ENCODE results near the gene PLXNB3. TPM values are rescaled to one million over a fixed set of nuclear protein-coding genes. Genes with fewer than 3 reads are reported as not detected.

PLXNB3 gene
- polyA plus RNA-seq, 3 donors: 1.0 to 2.0 (median 1.2) TPM

DNA sequence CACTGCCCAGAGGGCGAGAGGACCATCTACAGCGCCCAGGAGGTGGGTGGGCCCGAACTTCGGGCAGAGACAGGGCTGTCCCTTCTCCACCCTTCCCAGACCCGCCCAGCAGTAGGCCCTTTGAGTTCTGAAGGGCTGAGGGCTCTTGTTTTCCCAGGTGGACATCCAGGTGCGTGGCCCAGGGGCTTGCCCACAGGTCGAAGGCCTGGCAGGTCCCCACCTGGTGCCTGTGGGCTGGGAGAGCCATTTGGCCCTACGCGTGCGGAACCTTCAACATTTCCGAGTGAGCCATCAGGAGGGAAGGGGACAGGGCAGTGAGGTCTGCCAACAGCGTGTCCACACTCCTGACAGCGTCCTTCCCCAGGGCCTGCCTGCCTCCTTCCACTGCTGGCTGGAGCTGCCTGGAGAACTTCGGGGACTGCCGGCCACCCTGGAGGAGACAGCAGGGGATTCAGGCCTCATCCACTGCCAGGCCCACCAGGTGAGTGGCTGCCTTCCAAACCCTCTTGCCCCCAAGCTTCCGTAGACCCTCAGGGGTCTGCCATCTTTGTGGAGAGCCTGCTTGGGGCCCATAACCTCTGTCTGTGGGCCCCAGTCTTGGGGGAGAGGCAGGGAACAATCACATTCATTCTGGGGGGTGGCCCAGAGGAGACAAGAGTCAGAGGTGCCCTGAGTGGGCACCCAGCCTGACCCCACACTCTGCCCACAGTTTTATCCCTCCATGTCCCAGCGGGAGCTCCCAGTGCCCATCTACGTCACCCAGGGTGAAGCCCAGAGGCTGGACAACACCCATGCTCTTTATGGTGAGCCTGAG lies 6.8 kb downstream of the PLXNB3 start:
- no peak for DNase-seq (ENCODE audit: extremely low read depth in 1 of 11, low read depth in 9 of 11, low spot score in 4 of 11)

- DNase-seq (ENCODE audit: extremely low read depth in 1 of 11, low read depth in 9 of 11, low spot score in 4 of 11): no peak
These were observed 7.6 kb downstream of the PLXNB3 start for GRCh38 chrX:153771415-153772315.

- DNase-seq (ENCODE audit: extremely low read depth in 1 of 11, low read depth in 9 of 11, low spot score in 4 of 11): no peak
These were observed 8.5 kb downstream of the PLXNB3 start for GRCh38 chrX:153772316-153773217.

- DNase-seq (ENCODE audit: extremely low read depth in 1 of 11, low read depth in 9 of 11, low spot score in 4 of 11): no peak
These were observed 9.2 kb downstream of the PLXNB3 start for GRCh38 chrX:153773218-153773611.

DNA sequence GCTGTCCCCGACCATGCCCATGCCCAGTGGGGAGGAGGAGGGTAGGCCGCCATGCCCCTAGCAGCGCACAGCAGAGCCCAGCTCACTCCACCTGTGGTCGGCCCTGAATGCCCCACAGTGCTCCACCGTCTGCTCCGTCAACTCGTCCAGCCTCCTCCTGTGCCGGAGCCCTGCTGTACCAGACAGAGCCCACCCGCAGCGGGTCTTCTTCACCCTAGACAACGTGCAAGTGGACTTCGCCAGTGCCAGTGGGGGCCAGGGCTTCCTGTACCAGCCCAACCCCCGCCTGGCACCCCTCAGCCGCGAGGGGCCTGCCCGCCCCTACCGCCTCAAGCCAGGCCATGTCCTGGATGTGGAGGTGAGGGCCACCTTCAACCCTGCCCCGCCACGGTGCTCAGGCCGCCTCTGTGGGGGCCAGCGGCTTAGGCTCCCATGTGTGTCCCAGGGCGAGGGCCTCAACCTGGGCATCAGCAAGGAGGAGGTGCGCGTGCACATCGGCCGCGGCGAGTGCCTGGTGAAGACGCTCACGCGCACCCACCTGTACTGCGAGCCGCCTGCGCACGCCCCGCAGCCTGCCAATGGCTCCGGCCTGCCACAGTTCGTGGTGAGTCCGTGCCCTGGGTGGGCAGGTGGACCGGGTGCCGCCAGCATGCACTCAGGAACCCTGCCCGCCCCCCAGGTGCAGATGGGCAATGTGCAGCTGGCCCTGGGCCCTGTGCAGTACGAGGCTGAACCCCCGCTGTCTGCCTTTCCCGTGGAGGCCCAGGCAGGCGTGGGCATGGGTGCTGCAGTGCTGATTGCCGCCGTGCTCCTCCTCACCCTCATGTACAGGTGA lies 9.9 kb downstream of the PLXNB3 start:
- no peak for DNase-seq (ENCODE audit: extremely low read depth in 1 of 11, low read depth in 9 of 11, low spot score in 4 of 11)

DNA sequence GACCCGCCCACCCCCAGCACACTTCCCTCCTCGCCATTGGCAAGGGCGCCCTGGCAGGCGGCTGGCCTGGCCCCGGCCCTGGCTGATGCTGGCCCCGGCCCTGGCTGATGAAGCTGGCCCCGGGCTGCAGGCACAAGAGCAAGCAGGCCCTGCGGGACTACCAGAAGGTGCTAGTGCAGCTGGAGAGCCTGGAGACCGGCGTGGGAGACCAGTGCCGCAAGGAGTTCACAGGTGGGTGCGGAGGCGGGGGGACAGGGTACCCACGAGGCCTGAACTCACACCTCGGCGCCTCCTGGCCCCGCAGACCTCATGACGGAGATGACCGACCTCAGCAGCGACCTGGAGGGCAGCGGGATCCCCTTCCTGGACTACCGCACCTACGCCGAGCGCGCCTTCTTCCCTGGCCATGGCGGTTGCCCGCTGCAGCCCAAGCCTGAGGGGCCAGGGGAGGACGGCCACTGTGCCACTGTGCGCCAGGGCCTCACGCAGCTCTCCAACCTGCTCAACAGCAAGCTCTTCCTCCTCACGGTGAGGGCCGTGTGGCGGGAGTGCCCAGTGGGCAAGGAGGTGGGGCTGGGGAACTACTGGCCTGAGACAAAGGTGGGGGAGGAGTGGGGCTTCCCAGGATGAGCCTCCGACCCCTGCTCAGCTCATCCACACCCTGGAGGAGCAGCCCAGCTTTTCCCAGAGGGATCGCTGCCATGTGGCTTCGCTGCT lies 10.7 kb downstream of the PLXNB3 start:
- DNase-seq (ENCODE audit: extremely low read depth in 1 of 11, low read depth in 9 of 11, low spot score in 4 of 11): no peak

DNA sequence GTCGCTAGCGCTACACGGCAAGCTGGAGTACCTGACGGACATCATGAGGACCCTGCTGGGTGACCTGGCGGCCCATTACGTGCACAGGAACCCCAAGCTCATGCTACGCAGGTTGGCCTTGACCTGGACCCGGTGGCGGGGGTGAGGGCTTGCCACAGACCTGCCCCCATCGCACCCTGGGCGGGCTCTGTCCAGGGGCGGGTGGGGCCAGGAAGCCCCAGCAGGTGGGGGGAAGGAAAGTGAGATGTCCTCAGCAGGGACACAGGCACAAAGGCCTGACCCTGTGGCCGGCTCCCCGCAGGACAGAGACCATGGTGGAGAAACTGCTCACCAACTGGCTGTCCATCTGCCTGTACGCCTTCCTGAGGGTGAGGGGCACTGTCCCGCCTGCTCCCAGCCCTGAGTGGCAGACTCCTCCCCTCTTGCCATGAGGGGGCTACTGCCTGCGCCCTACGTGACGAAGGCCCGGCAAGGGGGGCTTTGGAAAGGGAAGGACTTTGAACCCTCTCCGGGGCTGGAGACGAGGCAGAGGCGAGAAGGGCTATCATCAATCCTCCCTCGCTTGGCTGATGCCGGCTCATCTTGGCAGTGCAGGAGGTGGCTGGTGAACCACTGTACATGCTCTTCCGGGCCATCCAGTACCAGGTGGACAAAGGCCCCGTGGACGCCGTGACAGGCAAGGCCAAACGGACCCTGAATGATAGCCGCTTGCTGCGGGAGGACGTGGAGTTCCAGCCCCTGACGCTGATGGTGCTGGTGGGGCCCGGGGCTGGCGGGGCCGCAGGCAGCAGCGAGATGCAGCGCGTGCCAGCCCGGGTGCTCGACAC lies 11.5 kb downstream of the PLXNB3 start:
- no peak for DNase-seq (ENCODE audit: extremely low read depth in 1 of 11, low read depth in 9 of 11, low spot score in 4 of 11)

DNA sequence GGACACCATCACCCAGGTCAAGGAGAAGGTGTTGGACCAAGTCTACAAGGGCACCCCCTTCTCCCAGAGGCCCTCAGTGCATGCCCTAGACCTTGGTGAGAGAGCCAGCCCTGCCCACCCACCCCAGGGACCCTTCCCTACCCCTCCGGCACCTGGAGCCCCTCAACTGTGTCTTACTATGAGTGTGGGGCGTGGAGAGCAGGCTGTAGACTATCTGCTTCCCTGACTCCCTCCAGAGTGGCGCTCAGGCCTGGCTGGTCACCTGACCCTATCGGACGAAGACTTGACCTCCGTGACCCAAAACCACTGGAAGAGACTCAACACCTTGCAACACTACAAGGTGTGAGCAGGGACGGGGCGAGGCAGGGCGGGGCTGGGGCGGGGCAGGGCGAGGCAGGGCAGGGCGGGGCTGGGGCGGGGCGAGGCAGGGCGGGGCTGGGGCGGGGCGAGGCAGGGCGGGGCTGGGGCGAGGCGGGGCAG lies 12.1 kb downstream of the PLXNB3 start:
- DNase-seq (ENCODE audit: extremely low read depth in 1 of 11, low read depth in 9 of 11, low spot score in 4 of 11): no peak

GRCh38 chrX:153776611-153777045 lies 12.6 kb downstream of the PLXNB3 start:
- no peak for DNase-seq (ENCODE audit: extremely low read depth in 1 of 11, low read depth in 9 of 11, low spot score in 4 of 11)

DNA sequence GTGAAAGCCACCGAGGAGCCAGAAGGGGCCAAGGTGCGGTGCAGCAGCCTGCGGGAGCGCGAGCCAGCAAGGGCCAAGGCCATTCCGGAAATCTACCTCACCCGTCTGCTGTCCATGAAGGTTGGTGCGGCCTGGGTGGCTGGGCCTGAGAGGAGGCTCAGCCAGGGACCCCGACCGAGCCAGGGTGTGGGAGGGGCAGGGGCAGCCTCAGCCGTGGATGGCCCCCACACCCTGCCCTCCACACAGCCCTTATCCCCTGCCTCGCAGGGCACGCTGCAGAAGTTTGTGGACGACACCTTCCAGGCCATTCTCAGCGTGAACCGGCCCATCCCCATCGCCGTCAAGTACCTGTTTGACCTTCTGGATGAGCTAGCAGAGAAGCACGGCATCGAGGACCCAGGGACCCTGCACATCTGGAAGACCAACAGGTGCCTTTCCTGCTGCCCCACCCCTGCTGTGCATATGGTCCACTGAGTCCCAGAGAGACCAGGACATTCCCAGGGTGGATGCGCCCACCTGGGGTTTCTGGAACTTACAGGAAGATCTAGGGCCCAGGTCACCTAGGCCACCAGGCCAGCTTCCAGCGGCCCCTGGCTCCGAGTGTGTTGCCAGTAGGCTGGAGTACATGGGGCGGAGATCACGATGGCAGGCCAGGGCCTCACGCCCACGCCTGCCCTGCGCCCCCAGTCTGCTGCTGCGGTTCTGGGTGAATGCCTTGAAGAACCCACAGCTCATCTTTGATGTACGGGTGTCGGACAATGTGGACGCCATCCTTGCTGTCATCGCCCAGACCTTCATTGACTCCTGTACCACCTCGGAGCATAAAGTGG lies 13.4 kb downstream of the PLXNB3 start:
- no peak for DNase-seq (ENCODE audit: extremely low read depth in 1 of 11, low read depth in 9 of 11, low spot score in 4 of 11)

DNA sequence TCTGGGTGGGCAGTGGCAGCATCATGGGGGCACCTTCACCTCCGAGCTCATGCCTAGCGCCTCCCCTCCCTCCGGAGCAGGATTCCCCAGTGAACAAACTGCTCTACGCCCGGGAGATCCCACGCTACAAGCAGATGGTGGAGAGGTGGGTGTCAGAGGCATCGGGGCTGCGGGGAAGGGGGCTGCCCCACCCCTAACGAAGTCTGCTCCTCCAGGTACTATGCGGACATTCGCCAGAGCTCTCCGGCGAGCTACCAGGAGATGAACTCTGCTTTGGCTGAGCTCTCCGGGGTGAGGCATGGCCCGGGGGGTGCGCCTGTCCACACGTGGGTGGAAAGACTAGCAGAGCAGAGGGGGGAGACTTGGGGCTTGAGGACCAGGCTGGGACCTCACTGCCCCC lies 14.1 kb downstream of the PLXNB3 start:
- no peak for DNase-seq (ENCODE audit: extremely low read depth in 1 of 11, low read depth in 9 of 11, low spot score in 4 of 11)

DNA sequence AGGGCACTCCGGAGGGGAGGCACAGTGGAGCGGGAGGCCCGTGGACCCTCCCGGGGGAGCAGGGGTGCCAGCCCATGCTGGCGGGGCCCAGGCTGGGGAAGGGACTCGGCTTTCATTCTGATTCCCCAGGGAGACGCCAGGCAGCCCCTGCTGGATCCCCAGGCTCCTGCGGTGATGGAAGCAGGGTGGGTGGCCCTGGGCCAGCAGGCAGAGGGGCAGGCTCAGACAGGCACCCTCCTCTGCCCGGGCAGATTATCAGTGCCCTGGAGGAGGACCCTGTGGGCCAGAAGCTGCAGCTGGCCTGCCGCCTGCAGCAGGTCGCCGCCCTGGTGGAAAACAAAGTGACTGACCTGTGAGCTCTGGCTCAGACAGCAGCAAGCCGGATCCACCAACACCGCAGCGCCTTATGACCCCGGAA lies 14.6 kb downstream of the PLXNB3 start:
- no peak for DNase-seq (ENCODE audit: extremely low read depth in 1 of 11, low read depth in 9 of 11, low spot score in 4 of 11)

GRCh38 chrX:153779891-153780677 lies 16.0 kb downstream of the PLXNB3 start:
- no peak for DNase-seq (ENCODE audit: extremely low read depth in 1 of 11, low read depth in 9 of 11, low spot score in 4 of 11)

- peak in 1 of 11 donors; percentile 39 for DNase-seq (ENCODE audit: extremely low read depth in 1 of 11, low read depth in 9 of 11, low spot score in 4 of 11)
These were observed 16.8 kb downstream of the PLXNB3 start, which contains the start of gene SRPK3 for GRCh38 chrX:153780678-153781427. Gene SRPK3, plus strand, starts transcription at chrX:153781041. Its CDS starts 46 bp downstream, at chrX:153781087.

Data from renal cortex interstitium (tissue), 11 donors.